GM21526 (cell line): ENCODE data around the gene COX17.

ENCODE experiments used
- ATAC-seq: cut with Tn5 transposase; IDR thresholded peaks from one replicate; pipeline ENCODE4 v1.9.1; 2021; ENCODE audit warnings: moderate library complexity; ENCODE audit not compliant: unreplicated experiment, low FRiP score

Gene COX17

GRCh38 chr3:119675188-119675874 lies 1.9 kb downstream of the COX17 start:
- no peak for ATAC-seq

DNA sequence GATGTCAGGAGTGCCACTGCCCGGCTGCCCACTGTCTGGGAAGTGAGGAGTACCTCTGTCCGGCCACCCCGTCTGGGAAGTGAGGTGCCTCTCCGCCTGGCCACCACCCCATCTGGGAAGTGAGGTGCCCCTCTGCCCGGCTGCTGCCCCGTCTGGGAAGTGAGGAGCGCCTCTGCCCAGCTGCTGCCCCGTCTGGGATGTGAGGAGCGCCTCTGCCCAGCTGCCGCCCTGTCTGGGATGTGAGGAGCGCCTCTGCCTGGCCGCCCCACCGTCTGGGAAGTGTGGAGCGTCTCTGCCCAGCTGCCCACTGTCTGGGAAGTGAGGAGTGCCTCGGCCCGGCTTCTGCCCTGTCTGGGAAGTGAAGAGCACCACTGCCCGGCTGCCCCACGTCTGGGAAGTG lies 3.3 kb downstream of the COX17 start:
- no peak for ATAC-seq

GRCh38 chr3:119672776-119673175 lies 4.4 kb downstream of the COX17 start:
- no peak for ATAC-seq

DNA sequence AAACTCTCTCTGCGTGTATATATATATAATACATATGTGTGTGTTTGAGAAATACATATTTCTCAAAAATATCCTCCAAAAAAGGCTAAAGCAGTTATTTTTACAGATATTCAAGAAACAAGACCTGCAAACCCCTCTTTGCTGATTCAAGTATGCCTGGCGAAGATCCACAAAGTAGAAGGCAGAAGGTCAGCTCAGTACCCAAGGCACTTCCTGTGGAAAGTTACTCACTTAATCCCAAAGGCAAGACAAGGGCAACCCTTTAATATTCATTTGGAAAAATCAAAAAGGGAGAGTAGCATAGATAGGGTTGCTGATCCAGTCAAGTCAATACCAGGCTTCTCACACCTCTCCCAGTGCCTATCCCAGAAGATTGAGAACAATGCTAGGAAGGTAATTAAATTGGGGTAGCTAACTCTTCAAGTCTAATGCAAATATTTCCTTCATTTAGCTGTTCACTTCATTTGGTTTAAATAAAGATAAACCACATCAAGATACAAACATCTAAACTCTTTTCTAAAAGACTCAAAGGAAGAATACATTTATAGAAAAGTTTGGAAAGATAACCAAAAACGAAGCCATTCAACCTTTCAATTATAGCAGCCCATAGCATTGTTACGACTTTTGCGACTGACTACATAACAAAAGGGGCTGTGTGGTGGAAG lies 7.2 kb downstream of the COX17 start:
- ATAC-seq, result no peak

DNA sequence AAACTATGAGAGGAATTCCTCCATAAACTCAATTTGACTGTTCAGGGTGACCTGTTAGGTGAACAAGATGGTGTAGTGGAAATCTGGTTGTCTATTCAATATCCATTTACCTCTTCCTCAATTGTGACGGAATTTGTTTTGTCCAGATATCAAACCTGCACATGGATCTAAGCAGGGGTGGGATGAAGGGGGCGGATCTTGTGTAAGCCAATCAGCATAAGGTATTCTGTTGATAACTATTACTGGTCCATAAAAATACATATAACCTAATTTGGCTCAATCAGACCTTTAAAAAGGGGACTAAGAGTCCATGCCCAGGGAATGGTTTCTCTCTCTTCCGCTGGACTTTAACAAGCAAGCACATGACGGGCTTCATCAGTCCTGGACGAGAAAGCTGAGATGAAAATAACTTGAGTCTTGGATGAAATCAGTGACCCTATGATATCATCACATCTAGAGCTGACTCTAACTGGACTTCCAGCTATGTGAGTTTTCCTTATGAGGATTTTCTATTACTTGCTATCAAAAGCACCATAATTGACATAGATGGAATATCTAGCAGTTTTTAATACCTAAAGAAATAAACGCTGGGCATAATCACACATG lies 11.1 kb downstream of the COX17 start:
- ATAC-seq, result no peak

DNA sequence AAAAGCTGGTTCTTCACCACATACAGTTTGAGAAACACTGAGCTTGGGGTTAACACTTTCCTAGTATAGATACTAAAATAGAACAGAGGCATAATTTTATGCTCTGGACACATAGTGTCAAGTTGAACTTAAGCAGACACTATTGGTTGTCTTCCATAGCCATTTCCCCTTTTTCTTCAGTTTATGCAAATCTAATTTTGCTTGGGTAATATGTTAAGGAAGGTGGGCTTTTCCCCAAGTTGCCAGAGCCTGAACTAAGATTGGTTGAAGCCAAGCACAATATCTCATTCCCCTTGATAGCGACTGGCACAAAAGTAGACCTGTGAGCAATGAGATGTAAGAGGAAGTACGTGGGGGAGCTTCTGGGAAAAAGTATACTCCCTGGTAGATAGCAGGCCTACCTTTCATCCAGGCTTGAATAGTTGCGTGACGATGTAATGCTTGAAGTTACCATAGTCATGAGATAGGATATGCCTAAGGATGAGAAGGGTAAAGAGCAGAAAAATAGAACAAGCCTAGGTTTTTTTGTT lies 12.3 kb downstream of the COX17 start:
- no peak for ATAC-seq

- no peak for ATAC-seq
Observed at GRCh38 chr3:119664370-119664769, 12.8 kb downstream of the COX17 start.

DNA sequence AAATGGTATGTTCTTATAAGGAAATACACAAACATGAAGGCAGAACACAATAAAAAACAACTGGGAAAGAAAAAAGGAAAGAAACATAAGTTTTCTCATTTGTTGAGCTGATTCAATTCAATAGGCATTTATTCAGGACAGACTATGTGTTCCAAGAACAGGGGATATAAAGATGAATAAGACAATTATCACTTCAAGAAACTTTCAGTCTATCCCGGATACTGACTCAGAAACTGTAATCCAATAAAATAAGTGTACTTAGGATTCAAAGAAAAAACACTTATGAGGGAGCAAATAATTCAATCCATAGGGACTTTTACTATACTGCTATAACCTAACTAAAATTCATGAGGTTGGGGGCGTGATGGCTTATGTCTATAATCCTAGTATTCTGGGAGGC lies 13.3 kb downstream of the COX17 start:
- no peak for ATAC-seq

DNA sequence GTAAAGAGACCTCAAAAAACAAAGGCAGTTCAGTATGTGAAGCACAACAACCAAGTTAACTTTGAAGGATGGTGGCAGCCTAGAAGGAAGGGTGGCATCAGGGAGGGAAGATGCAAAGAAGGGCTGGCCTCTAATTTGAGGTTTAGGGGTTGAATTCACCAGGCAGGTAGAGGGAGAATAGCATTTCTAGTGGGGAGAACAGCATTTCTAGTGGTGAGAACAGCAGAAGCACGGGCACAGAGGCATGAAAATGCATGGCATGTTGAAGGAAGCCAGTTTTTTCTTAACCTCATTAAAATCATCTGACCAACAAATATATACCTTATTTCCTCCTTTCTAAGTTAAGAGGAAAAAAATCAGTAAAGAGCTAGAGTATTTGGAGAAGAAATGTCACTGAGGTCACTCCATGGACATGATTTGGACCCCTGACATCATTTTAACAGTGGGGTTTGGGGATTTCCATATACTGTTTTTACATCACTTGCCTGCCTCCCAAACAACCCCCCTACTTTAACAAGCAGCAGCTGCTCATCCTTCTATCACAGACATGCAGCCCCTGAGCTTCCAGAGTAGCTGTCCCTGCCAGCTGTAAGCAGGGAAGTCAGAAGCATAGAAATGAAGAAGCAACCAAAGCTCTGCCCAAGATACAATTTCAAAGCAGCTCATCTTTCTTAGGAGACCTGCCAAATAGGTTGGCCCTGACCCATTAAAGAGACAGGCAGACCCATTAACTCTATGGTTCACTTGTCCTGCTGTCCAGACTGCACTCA lies 14.4 kb downstream of the COX17 start:
- ATAC-seq, result no peak

- ATAC-seq, result no peak
Observed at GRCh38 chr3:119660474-119661440, 16.4 kb downstream of the COX17 start, which contains the start of gene POPDC2. POPDC2 (minus strand) TSS chr3:119660589; CDS start chr3:119660423, 166 bp downstream.

GRCh38 chr3:119659606-119660291 lies 17.5 kb downstream of the COX17 start:
- no peak for ATAC-seq

DNA sequence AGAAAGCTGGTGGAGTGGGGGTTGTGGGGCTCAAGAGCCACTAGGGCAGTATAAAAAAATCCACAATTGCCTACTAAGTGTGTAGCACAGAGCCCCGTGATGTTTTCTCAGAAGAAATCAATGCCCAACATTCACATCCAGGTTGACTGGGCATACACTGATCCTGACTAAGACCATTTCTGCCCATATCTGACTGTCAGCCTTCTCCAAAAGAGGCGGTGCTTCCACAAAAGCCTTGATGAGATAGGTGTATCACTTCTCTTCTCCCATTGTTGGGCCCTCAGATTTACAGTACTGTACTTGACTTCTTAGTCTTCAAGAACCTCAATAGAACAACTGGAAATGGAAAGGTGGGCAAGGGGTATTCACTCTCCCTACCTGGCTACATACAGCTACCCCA lies 18.2 kb downstream of the COX17 start:
- no peak for ATAC-seq

- ATAC-seq, result no peak
Observed at GRCh38 chr3:119657887-119658702, 19.1 kb downstream of the COX17 start.

GRCh38 chr3:119653876-119654275 lies 23.3 kb downstream of the COX17 start:
- no peak for ATAC-seq

DNA sequence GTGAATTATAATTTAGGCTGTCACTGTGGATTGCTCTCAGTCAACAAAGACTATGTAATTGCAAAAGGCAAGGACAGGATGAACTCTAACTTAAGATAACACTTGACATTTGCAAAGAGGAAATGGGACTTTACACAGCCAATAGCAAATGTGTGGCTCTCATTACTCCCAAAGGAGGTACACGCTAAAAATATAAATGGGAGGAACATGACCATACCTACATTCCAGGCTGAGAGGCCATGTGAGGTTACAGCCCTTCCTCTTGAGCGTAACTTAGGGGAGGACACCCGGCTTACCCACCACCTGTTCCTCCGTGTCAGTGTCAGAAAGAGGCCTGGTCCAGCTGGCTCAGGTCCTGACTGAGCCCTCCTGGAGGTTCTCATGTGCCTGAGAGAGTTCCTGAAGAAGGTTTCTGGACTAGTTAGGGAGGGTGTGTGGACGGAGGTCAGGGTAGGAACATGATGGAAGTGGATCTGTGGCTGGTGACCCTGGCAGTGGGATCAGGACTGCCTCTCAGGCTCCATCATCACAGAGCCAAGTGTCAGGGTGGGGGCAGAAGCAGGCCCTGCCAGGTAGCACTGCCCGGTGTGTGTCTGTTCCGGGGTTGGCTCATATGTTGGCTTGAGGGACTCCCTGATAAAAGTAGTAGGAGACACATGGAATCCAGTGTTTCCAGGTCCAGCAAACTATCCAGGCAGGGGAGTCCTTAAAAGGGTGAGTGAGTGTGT lies 24.7 kb downstream of the COX17 start:
- ATAC-seq, result no peak

DNA sequence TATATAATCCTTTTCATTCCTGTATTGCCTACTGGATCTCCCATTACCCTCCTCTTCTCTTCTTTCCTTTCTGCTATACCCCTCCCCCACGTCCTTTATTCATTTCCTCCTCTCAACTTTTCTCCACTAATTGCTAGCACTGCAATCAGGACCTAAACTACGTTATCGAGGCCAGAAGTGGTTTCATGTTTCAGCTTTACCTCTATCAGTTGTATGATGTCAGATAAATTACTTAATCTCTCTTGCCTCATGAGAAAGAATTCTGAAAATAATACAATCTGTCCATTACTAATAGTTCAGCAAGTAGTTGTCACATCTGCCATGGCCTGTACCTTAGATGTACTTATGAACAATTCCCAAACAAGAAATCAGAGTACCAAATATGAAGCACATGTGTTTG lies 27.4 kb downstream of the COX17 start:
- no peak for ATAC-seq

DNA sequence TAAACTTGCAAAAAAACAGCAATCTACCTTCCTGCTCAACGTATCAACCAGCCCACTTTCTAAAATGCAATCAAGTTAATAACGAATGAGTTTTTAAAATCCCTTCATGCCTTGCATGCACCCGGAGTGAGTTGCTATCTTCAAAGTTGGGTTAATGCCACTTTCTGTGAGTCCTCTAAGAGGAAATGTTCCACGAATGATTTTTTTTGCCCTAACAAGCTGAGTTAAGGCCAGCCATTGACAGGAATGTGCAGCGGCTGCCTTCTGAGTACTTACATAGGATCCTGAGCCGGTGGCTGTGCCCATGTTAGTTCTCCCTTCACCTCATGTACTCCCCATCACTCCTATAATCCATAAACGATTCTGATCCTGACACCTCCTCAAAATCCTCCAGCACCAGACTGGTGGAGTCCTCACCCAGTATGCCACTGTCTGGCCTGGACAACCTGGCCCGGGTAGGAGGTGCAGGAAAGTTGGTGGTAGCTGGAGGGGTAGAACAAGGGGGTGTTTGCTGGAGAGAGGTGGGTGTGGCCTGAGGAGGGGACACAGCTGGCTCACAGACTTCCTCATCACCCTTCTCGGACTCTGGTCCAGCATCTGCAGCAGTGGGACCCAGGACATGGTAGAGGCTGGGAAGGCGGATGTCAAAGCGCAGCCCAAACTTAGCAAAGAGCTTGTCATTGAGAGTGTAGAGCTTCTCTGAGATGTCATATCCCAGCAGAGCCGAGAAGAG lies 29.2 kb downstream of the COX17 start:
- ATAC-seq, result no peak
